SK-N-DZ (cell line): Measurements from ENCODE around the gene KLHL6. TPM values are rescaled to one million over a fixed set of nuclear protein-coding genes. Genes with fewer than 3 reads are reported as not detected.
A peak's percentile ranks its signal among the peaks of the same experiment; 100 is the strongest.

Experiments used
- DNase-seq: peaks from one replicate; pipeline ENCODE4 v3.0.0-alpha.2; 2015; ENCODE audit warnings: low spot score
- polyA plus RNA-seq, 2 experiments: library from polyadenylated mRNA; depleted of rRNA; stranded (reverse); fragments of >200 nt; gene quantifications; 2 replicates each; pipeline ENCODE4 v1.2.3, GENCODE V29; 2014

The KLHL6 gene, protein sequence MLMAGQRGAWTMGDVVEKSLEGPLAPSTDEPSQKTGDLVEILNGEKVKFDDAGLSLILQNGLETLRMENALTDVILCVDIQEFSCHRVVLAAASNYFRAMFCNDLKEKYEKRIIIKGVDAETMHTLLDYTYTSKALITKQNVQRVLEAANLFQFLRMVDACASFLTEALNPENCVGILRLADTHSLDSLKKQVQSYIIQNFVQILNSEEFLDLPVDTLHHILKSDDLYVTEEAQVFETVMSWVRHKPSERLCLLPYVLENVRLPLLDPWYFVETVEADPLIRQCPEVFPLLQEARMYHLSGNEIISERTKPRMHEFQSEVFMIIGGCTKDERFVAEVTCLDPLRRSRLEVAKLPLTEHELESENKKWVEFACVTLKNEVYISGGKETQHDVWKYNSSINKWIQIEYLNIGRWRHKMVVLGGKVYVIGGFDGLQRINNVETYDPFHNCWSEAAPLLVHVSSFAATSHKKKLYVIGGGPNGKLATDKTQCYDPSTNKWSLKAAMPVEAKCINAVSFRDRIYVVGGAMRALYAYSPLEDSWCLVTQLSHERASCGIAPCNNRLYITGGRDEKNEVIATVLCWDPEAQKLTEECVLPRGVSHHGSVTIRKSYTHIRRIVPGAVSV
- polyA plus RNA-seq (2014; cell fraction: cytosol; rRNA removed): not detected in 2 replicates
- 0.18 TPM in 1 of 2 replicates, not detected in the other for polyA plus RNA-seq (2014; cell fraction: nucleus; rRNA removed)

- no peak for DNase-seq
Measured at GRCh38 chr3:183555541-183556081, at the start of gene KLHL6. TSS of gene KLHL6 (minus strand) at chr3:183555706. CDS start at chr3:183555653, 53 bp downstream.

DNA sequence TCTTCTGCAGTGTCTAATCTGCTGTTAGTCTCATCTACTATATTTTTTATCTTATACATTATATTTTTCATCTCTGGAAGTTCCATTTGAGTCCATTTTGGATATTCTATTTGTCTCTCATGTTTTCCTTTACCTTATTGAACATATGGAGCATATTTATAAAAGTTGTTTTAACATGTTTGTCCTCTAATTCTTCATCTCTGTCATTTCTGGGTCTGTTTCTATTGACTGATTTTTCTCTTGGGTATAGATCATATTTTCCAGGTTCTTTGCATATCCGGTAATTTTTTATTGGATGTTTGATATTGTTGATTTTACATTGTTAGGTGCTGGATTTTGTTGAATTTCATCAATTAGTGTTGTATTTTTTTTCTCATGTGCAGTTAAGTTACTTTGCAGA is 42.5 kb upstream of the KLHL6 start:
- no peak for DNase-seq

DNA sequence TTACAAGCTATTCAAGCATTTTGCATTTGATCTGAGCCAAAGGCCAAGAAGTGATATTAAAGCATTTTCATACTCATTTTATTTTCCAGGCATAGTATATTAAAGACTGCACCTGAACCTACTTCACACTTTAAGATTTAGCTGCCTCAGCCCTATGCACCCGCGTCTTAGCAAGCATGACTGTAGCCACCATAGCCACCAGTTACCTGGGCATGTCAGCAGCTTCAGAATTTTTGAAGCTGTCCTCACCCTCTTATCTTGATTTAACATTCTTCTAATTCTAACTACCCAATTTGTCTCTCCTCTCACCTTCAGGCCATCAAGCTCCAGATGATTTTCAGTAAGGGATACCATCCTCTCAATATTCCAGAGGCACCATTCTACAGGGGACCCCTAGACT is 39.1 kb upstream of the KLHL6 start:
- no peak for DNase-seq

- no peak for DNase-seq
Measured at GRCh38 chr3:183592821-183593220, 37.3 kb upstream of the KLHL6 start.

GRCh38 chr3:183591881-183592521 is 36.5 kb upstream of the KLHL6 start:
- no peak for DNase-seq

- no peak for DNase-seq
Measured at GRCh38 chr3:183590442-183590841, 34.9 kb upstream of the KLHL6 start.

GRCh38 chr3:183587336-183587735 is 31.8 kb upstream of the KLHL6 start:
- DNase-seq: no peak

DNA sequence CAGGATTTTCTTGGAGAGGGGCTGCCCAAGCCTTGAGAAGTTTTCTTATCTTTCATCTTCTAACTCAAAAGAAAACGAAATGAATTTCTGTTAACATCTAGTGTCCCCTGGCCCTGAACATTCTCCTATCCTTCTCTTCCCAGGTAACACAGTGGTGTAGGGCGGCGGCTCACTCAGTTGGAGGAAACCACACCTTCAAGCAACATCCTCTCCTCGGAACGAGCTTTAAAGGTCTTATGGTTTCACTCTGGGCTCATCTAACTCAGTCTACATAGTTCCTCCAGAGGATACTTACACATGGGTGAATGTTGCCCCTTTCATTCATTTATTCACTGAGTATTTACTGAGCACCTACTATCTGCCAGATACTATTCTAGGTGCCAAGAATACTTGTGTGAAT is 31.0 kb upstream of the KLHL6 start:
- DNase-seq: no peak

- no peak for DNase-seq
Measured at GRCh38 chr3:183584914-183585280, 29.4 kb upstream of the KLHL6 start.

DNA sequence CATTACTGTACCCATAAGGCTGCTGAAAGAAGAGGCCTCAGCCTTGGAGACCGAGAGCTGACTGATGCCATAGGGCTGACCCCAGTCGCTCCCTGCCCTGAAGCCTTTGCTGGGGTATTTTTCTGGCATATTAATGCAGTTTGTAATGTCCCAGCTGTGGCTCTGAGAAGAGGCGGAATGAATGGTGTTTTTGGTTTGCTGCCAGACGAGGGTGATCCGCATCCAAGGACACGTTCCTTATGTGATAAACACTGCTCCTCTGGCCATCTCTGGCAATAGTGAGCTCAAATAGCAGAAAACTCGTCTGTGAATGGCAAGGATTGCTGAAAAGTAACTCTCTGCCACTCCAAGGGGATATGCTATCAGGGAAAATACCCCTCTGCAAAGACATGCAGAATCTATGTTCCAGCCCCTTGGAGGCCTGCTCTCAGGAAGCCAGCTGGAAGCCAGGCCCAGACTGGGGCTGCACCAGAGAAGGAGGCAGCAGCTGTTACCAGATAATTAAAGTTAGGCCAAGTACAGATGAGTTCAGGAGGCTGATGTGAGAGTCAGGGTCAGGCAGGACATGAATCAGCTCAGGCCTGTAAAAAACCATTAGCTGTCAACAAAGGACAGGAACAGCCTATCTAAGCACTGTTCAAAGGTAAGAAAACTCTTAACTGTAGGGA is 28.9 kb upstream of the KLHL6 start:
- peak; percentile 75 for DNase-seq

GRCh38 chr3:183583331-183584245 is 28.1 kb upstream of the KLHL6 start:
- peak; percentile 25 for DNase-seq

GRCh38 chr3:183582161-183582560 is 26.7 kb upstream of the KLHL6 start:
- no peak for DNase-seq

- no peak for DNase-seq
Measured at GRCh38 chr3:183581496-183582155, 26.1 kb upstream of the KLHL6 start.

GRCh38 chr3:183579967-183580900 is 24.7 kb upstream of the KLHL6 start:
- DNase-seq: no peak

DNA sequence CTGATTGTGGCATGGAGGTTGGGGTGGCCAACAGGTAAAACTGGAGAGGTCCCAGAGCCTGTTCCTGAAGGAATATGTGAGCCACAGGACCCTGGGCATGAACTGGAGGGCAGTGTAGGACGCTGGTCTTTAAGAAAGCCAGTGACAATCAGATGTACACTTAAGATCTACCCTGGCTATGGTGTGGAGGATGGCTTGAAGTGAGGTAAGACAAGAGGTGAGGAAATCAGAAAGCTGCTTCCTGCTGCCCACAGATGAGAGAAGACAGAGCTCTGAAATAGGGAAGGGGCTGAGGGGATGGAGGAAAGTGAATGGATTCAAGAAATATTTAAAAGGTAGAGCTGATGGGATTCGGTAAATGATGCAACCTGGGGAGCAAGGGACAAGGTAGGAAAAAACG is 22.7 kb upstream of the KLHL6 start:
- no peak for DNase-seq

- no peak for DNase-seq
Measured at GRCh38 chr3:183577346-183577745, 21.8 kb upstream of the KLHL6 start.

DNA sequence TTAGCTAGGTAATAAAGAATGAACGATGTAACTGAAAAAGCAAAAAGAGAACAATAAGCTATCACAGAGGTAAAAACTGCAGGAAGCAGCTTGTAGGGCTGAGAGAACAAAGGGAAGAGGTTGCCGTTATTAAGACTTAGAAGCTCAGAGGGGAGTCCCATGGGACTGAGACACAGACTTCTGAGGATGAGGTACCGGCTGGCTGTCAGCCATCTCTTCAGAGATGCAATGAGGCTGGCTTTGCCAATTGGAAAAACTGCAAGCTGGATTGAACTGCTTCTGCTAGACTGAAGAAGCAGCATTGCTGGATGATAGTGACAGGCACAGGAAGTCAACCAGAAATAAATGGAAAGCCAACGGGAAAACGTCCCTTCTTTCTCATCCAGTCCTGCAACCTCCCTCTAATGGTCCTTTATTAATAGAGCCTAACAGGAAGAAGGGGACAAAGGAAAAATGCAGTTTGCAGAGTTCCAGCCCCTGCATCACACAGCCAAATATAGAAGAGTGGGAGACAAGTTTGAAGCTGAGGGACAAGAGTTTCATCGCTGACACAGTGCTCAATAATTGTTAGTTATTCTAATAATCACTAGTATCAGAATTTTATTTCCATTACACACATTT is 21.1 kb upstream of the KLHL6 start:
- peak; percentile 72 for DNase-seq

GRCh38 chr3:183572935-183573334 is 17.4 kb upstream of the KLHL6 start:
- no peak for DNase-seq
